ENCODE results near the gene CBLN4.

- TF ChIP-seq, protein P1, sequence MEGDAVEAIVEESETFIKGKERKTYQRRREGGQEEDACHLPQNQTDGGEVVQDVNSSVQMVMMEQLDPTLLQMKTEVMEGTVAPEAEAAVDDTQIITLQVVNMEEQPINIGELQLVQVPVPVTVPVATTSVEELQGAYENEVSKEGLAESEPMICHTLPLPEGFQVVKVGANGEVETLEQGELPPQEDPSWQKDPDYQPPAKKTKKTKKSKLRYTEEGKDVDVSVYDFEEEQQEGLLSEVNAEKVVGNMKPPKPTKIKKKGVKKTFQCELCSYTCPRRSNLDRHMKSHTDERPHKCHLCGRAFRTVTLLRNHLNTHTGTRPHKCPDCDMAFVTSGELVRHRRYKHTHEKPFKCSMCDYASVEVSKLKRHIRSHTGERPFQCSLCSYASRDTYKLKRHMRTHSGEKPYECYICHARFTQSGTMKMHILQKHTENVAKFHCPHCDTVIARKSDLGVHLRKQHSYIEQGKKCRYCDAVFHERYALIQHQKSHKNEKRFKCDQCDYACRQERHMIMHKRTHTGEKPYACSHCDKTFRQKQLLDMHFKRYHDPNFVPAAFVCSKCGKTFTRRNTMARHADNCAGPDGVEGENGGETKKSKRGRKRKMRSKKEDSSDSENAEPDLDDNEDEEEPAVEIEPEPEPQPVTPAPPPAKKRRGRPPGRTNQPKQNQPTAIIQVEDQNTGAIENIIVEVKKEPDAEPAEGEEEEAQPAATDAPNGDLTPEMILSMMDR (IDR thresholded peaks at IDR 0.05) = no peak
- no peak for TF ChIP-seq POLR2A (IDR thresholded peaks at IDR 0.05)
Measured at GRCh38 chr20:55977690-55978459, 27.4 kb downstream of the CBLN4 start.

All from adrenal gland (tissue), 5 donors.